ENCODE data around the gene PIK3C3.
"Not testable (repeated sequence)": the region's sequence is repeated elsewhere in the genome, so short reads cannot be mapped to it uniquely, and the experiment has no call there.

The PIK3C3 gene

GRCh38 chr18:42106784-42107183 lies 151.8 kb downstream of the PIK3C3 start:
- no peak for TF ChIP-seq ZFX (IDR thresholded peaks at IDR 0.05)
- TF ChIP-seq, protein P1, sequence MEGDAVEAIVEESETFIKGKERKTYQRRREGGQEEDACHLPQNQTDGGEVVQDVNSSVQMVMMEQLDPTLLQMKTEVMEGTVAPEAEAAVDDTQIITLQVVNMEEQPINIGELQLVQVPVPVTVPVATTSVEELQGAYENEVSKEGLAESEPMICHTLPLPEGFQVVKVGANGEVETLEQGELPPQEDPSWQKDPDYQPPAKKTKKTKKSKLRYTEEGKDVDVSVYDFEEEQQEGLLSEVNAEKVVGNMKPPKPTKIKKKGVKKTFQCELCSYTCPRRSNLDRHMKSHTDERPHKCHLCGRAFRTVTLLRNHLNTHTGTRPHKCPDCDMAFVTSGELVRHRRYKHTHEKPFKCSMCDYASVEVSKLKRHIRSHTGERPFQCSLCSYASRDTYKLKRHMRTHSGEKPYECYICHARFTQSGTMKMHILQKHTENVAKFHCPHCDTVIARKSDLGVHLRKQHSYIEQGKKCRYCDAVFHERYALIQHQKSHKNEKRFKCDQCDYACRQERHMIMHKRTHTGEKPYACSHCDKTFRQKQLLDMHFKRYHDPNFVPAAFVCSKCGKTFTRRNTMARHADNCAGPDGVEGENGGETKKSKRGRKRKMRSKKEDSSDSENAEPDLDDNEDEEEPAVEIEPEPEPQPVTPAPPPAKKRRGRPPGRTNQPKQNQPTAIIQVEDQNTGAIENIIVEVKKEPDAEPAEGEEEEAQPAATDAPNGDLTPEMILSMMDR (conservative IDR thresholded peaks at IDR 0.05), result no peak
- H3K27ac ChIP-seq, result no peak overlapping the region

DNA sequence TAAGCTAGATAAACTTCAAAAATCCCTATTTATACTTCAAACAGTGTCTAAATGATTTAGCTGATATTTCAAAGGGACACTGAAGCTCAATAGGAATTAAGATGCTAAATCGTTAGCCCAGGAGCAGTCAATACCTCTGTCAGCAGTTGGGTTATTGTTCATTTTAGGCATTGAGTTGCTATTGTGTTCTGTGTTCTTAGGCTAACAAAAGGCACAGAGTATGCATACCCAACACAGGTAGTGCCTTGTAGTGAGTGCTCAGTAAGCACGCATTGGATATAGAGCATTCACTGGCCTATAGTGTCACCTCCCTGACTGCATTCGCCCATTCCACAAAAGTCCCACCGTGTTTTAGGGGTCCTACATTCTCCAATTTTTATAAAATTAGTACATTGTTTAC lies 152.3 kb downstream of the PIK3C3 start:
- H3K27ac ChIP-seq, result no peak overlapping the region
- TF ChIP-seq, protein P1 (conservative IDR thresholded peaks at IDR 0.05), result no peak
- TF ChIP-seq ZFX (IDR thresholded peaks at IDR 0.05), result no peak

DNA sequence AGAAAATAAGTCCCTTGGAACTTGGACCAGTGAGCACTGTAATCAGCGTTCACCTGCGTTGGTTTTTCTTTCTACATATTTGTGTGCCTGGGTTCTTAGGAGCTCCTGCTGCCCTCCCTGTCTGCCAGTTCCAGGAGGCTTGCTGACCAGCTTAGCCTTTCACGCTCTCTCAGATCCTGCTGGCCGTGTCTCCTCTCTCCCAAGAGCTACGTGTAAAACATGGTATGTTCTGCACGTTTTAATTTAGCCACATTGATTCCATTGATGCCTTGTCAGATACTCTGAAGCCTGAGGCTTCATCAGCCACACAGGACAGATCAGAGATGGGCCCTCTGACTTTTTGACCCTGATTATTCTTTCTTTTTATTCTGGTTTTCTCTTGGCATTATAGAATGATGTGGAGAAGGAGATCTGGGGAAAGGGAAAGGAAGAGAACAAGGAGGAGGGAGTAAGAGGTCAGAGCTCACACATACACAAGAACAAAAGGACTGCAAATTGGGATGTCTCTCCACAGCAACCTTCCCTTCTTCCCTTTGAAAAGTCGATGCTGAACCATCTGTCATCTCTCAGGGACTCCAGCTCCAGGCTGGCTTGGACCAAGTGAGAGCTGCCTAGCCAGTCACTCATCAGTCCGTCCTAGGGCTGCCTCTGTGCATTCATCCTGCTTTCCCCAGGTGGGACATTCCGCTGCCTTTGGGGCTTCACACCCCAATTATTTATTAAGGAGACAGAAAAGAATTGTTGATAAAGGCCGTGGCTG lies 152.8 kb downstream of the PIK3C3 start:
- no peak overlapping the region for H3K27ac ChIP-seq
- no peak for TF ChIP-seq ZFX (IDR thresholded peaks at IDR 0.05)
- TF ChIP-seq, protein P1 (conservative IDR thresholded peaks at IDR 0.05), result no peak

DNA sequence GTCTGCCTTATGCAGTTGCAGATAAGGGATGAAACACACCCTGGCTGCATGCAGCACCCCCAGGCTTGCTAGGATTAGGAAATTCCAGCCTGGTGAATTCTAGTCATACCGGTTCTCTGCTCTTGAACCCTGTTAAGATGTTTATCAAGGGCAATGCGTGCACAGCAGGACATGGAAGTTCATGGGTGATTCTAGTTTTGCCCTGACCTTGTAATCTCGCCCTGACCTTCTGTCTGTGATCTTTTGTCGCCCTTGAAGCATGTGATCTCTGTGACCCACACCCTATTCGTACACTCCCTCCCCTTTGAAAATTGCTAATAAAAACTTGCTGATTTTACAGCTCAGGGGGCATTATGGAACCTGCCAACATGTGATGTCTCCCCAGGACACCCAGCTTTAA lies 157.1 kb downstream of the PIK3C3 start:
- H3K27ac ChIP-seq, result not testable (repeated sequence)

DNA sequence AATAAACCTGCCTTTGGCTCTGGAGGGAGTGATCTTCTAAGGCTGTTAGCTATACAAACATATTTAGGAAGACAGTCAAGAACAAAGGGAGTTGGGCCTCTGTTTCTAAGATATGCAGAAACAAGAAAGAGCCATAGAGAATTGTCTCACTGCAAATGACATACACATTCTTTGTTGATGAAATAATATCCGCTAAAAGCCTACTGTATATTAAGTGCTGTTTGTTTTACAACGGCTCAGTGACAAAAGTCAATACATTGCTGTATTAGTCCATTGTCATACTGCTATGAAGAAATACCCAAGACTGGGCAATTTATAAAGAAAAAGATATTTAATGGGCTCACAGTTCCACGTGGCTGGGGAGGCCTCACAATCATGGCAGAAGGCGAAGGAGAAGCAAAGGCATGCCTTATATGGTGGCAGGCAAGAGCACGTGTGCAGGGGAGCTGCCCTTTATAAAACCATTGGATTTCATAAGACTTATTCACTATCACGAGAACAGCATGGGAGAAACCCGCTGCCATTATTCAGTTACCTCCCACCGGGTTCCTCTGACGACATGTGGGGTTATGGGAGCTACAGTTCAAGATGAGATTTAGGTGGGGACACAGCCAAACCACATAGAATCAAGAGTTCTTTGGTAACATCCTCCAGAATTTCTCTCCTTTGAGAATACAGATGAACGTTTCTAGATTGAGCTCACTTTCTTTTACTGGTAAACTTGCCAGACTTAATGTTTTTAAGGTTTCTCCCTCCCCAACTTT lies 157.8 kb downstream of the PIK3C3 start:
- TF ChIP-seq, protein P1 (conservative IDR thresholded peaks at IDR 0.05), result no peak
- no peak for TF ChIP-seq ZFX (IDR thresholded peaks at IDR 0.05)
- no peak overlapping the region for H3K27ac ChIP-seq

DNA sequence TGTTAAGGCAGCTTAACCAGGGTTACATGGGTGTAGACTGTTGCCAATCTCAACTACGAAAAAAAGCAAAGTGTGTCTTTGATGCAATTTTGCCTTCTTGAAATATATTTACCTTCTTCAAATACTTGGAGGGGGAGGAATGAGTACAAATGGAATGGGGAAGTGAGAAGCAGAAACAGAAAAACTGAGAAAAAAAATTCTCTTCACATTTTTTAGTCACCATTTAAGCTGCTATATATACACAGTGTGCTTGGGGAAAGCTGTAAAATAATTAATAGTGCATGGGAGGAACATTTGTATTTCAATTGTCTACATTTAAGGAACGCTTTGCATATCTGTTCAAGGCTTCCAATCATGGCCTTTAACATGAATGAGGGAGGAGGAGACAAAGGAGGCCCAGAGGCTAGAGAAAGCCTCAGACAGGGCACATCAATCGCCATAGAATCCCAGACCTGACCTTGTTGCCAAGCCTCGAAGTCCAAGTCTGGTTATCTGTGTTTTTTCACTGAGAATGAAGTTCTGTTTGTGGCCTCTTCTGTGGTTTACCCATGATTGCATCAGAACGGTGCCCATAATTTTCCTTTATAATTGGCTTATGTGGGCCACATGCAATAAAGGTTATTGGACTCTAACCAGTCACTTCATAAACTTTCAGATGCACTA lies 158.6 kb downstream of the PIK3C3 start:
- TF ChIP-seq, protein P1 (conservative IDR thresholded peaks at IDR 0.05), result no peak
- no peak for TF ChIP-seq ZFX (IDR thresholded peaks at IDR 0.05)
- no peak overlapping the region; the same call in 1 of the 2 replicates for H3K27ac ChIP-seq

GRCh38 chr18:42114310-42114943 lies 159.4 kb downstream of the PIK3C3 start:
- TF ChIP-seq ZFX (IDR thresholded peaks at IDR 0.05), result no peak
- TF ChIP-seq, protein P1 (conservative IDR thresholded peaks at IDR 0.05), result peak; percentile 91
- no peak overlapping the region for H3K27ac ChIP-seq
